ENCODE measurements around the gene UBA1.

- TF ChIP-seq EZH2 (IDR thresholded peaks at IDR 0.05; ENCODE audit: borderline replicate concordance, low read length): no peak
- TF ChIP-seq CTCF (conservative IDR thresholded peaks at IDR 0.05 in 1 of 2, IDR thresholded peaks at IDR 0.05 in 1 of 2; ENCODE audit: extremely low read depth in 1 of 2, insufficient read depth in 1 of 2, low read depth in 1 of 2, low read length in 2 of 2): no peak
Measured at GRCh38 chrX:47223476-47224250, 30.0 kb downstream of the UBA1 start.
